GM12801 (cell line): ENCODE results near the gene TM2D3.

Source experiments
- CTCF ChIP-seq: IDR thresholded peaks from one replicate; pipeline ENCODE4 v1.5.1; 2011; ENCODE audit warnings: control low read depth; ENCODE audit not compliant: insufficient read length; ENCODE audit errors: extremely low read depth

TM2D3 gene

GRCh38 chr15:101620671-101621070, 31.5 kb downstream of the TM2D3 start:
- no peak for TF ChIP-seq CTCF

- no peak for TF ChIP-seq CTCF
Observed at GRCh38 chr15:101619615-101619865, 32.6 kb downstream of the TM2D3 start.

GRCh38 chr15:101618851-101619614, 33.1 kb downstream of the TM2D3 start:
- TF ChIP-seq CTCF = no peak

- no peak for TF ChIP-seq CTCF
Observed at GRCh38 chr15:101618076-101618475, 34.1 kb downstream of the TM2D3 start.

GRCh38 chr15:101617390-101617965, 34.7 kb downstream of the TM2D3 start:
- TF ChIP-seq CTCF = no peak

- no peak for TF ChIP-seq CTCF
Observed at GRCh38 chr15:101615986-101616848, 36.0 kb downstream of the TM2D3 start.

GRCh38 chr15:101615414-101615985, 36.7 kb downstream of the TM2D3 start:
- no peak for TF ChIP-seq CTCF
